Cardiac fibroblast (primary cell): ENCODE data around the gene HLA-DOA.

Experiments used
- DNase-seq, 2 donors: peaks; one replicate each; pipeline versions ENCODE4 v3.0.0 to v3.0.0-alpha.2; 2010; ENCODE audit warnings: low read depth in 2 of 2
- H3K4me3 ChIP-seq, 2 donors: replicated peaks in 1 of 2; 1 replicate in 1 of 2; 2 replicates in 1 of 2; pipeline ENCODE4 v1.5.1; 2011; ENCODE audit warnings: low read depth in 2 of 2, low read length in 2 of 2, mild to moderate bottlenecking in 2 of 2, moderate library complexity in 1 of 2
- CTCF ChIP-seq: IDR thresholded peaks from one replicate; pipeline ENCODE4 v1.5.1; 2011; ENCODE audit warnings: low read depth, mild to moderate bottlenecking, low read length, inconsistent platforms

HLA-DOA gene

GRCh38 chr6:32975886-32976285 lies 33.5 kb downstream of the HLA-DOA start:
- no peak for DNase-seq
- H3K4me3 ChIP-seq, result peak overlapping the region in 1 of 2 donors; percentile 96
- no peak for TF ChIP-seq CTCF

GRCh38 chr6:32974541-32975308 lies 34.7 kb downstream of the HLA-DOA start:
- no peak for DNase-seq
- TF ChIP-seq CTCF, result no peak
- peak overlapping the region; percentile 96 for H3K4me3 ChIP-seq

GRCh38 chr6:32974016-32974333 lies 35.4 kb downstream of the HLA-DOA start:
- no peak for TF ChIP-seq CTCF
- H3K4me3 ChIP-seq, result peak overlapping the region; percentile 96
- peak; percentile 69 to 74 for DNase-seq

GRCh38 chr6:32973144-32974015 lies 36.0 kb downstream of the HLA-DOA start:
- peak overlapping the region; percentile 96 for H3K4me3 ChIP-seq
- no peak for TF ChIP-seq CTCF
- DNase-seq, result peak in 1 of 2 donors; percentile 57

GRCh38 chr6:32972353-32973143 lies 36.8 kb downstream of the HLA-DOA start:
- no peak for DNase-seq
- peak overlapping the region; percentile 96 for H3K4me3 ChIP-seq
- TF ChIP-seq CTCF, result no peak

- DNase-seq, result peak; percentile 100
- no peak for TF ChIP-seq CTCF
- peak overlapping the region; percentile 96 for H3K4me3 ChIP-seq
Measured at GRCh38 chr6:32971581-32972352, 37.6 kb downstream of the HLA-DOA start.
